HEK293 (cell line): ENCODE measurements around the gene PFN3.

Experiments
- GFI1B ChIP-seq: fragments of 450-650 bp; formaldehyde crosslinking; IDR thresholded peaks from 2 replicates; pipeline ENCODE4 v1.5.1; 2016; ENCODE audit warnings: missing biosample characterization, missing genetic modification characterization
- KLF16 ChIP-seq: fragments of 450-650 bp; formaldehyde crosslinking; IDR thresholded peaks from 2 replicates; pipeline ENCODE4 v1.5.1; 2017; ENCODE audit warnings: missing biosample characterization, missing genetic modification characterization
- SP2 ChIP-seq: fragments of 450-650 bp; formaldehyde crosslinking; IDR thresholded peaks from 2 replicates; pipeline ENCODE4 v1.5.1; 2016; ENCODE audit warnings: missing biosample characterization, missing genetic modification characterization
- SP3 ChIP-seq: fragments of 450-650 bp; formaldehyde crosslinking; IDR thresholded peaks from 2 replicates; pipeline ENCODE4 v1.5.1; 2016; ENCODE audit warnings: missing biosample characterization, missing genetic modification characterization
- ZBTB7A ChIP-seq: fragments of 450-650 bp; formaldehyde crosslinking; IDR thresholded peaks from 2 replicates; pipeline ENCODE4 v1.5.1; 2016; ENCODE audit warnings: low read depth, missing biosample characterization, missing genetic modification characterization
- ZBTB8A ChIP-seq: fragments of 450-650 bp; formaldehyde crosslinking; IDR thresholded peaks from 2 replicates; pipeline ENCODE4 v1.5.1; 2016; ENCODE audit warnings: missing biosample characterization, missing genetic modification characterization
- ZFP3 ChIP-seq: fragments of 450-650 bp; formaldehyde crosslinking; IDR thresholded peaks from 2 replicates; pipeline ENCODE4 v1.5.1; 2016; ENCODE audit warnings: low read depth, missing biosample characterization, missing genetic modification characterization
- ZNF169 ChIP-seq: fragments of 450-650 bp; formaldehyde crosslinking; IDR thresholded peaks from 2 replicates; pipeline ENCODE4 v1.5.1; 2016; ENCODE audit warnings: missing biosample characterization, missing genetic modification characterization
- ZNF184 ChIP-seq: fragments of 450-650 bp; IDR thresholded peaks from 2 replicates; pipeline ENCODE4 v1.5.1; 2018; ENCODE audit warnings: missing biosample characterization, mild to moderate bottlenecking, missing genetic modification characterization
- ZNF221 ChIP-seq: fragments of 450-650 bp; formaldehyde crosslinking; IDR thresholded peaks from 2 replicates; pipeline ENCODE4 v1.5.1; 2017; ENCODE audit warnings: missing biosample characterization, missing genetic modification characterization, borderline replicate concordance
- ZNF324 ChIP-seq: fragments of 450-650 bp; formaldehyde crosslinking; IDR thresholded peaks from 2 replicates; pipeline ENCODE4 v1.5.1; 2016; ENCODE audit warnings: missing biosample characterization, missing genetic modification characterization
- ZNF37A ChIP-seq: fragments of 450-650 bp; IDR thresholded peaks from 2 replicates; pipeline ENCODE4 v1.5.1; 2018; ENCODE audit warnings: missing biosample characterization, missing genetic modification characterization
- ZNF560 ChIP-seq: fragments of 450-650 bp; formaldehyde crosslinking; IDR thresholded peaks from 2 replicates; pipeline ENCODE4 v1.5.1; 2017; ENCODE audit warnings: missing biosample characterization, missing genetic modification characterization, borderline replicate concordance
- ZNF571 ChIP-seq: fragments of 450-650 bp; formaldehyde crosslinking; IDR thresholded peaks from 2 replicates; pipeline ENCODE4 v1.5.0; 2017; ENCODE audit warnings: missing biosample characterization, missing genetic modification characterization
- ZNF610 ChIP-seq: fragments of 450-650 bp; formaldehyde crosslinking; IDR thresholded peaks from 2 replicates; pipeline ENCODE4 v1.5.1; 2016; ENCODE audit warnings: missing biosample characterization, missing genetic modification characterization, borderline replicate concordance
- ZNF701 ChIP-seq: fragments of 450-650 bp; formaldehyde crosslinking; IDR thresholded peaks from 2 replicates; pipeline ENCODE4 v1.5.1; 2016; ENCODE audit warnings: missing biosample characterization, missing genetic modification characterization
- ZNF776 ChIP-seq: fragments of 450-650 bp; formaldehyde crosslinking; IDR thresholded peaks from 2 replicates; pipeline ENCODE4 v1.5.0; 2017; ENCODE audit warnings: missing biosample characterization, missing genetic modification characterization, borderline replicate concordance
- TF ChIP-seq, protein P1 (sequence below): fragments of 450-650 bp; formaldehyde crosslinking; IDR thresholded peaks from 2 replicates; pipeline ENCODE4 v1.5.1; 2016; ENCODE audit warnings: missing biosample characterization, missing genetic modification characterization
- TF ChIP-seq, protein P2 (sequence below): fragments of 450-650 bp; formaldehyde crosslinking; IDR thresholded peaks from 2 replicates; pipeline ENCODE4 v1.5.1; 2017; ENCODE audit warnings: missing biosample characterization, missing genetic modification characterization
- TF ChIP-seq, protein P3 (sequence below): fragments of 450-650 bp; formaldehyde crosslinking; IDR thresholded peaks from 2 replicates; pipeline ENCODE4; 2016; ENCODE audit warnings: missing biosample characterization, missing genetic modification characterization
- TF ChIP-seq, protein P4 (sequence below): fragments of 450-650 bp; formaldehyde crosslinking; IDR thresholded peaks from 2 replicates; pipeline ENCODE4 v1.5.1; 2017; ENCODE audit warnings: missing biosample characterization, missing genetic modification characterization
- TF ChIP-seq, protein P5 (sequence below): fragments of 450-650 bp; formaldehyde crosslinking; IDR thresholded peaks from 2 replicates; pipeline ENCODE4 v1.5.1; 2016; ENCODE audit warnings: missing biosample characterization, missing genetic modification characterization
- TF ChIP-seq, protein P6 (sequence below): fragments of 450-650 bp; formaldehyde crosslinking; IDR thresholded peaks from 2 replicates; pipeline ENCODE4 v1.5.1; 2016; ENCODE audit warnings: missing biosample characterization, missing genetic modification characterization
- TF ChIP-seq, protein P7 (sequence below): fragments of 450-650 bp; formaldehyde crosslinking; IDR thresholded peaks from 2 replicates; pipeline ENCODE4 v1.5.1; 2016; ENCODE audit warnings: missing biosample characterization, missing genetic modification characterization
- TF ChIP-seq, protein P8 (sequence below): fragments of 450-650 bp; formaldehyde crosslinking; IDR thresholded peaks from 2 replicates; pipeline ENCODE4 v1.5.1; 2016; ENCODE audit warnings: missing biosample characterization, missing genetic modification characterization

Gene PFN3

DNA sequence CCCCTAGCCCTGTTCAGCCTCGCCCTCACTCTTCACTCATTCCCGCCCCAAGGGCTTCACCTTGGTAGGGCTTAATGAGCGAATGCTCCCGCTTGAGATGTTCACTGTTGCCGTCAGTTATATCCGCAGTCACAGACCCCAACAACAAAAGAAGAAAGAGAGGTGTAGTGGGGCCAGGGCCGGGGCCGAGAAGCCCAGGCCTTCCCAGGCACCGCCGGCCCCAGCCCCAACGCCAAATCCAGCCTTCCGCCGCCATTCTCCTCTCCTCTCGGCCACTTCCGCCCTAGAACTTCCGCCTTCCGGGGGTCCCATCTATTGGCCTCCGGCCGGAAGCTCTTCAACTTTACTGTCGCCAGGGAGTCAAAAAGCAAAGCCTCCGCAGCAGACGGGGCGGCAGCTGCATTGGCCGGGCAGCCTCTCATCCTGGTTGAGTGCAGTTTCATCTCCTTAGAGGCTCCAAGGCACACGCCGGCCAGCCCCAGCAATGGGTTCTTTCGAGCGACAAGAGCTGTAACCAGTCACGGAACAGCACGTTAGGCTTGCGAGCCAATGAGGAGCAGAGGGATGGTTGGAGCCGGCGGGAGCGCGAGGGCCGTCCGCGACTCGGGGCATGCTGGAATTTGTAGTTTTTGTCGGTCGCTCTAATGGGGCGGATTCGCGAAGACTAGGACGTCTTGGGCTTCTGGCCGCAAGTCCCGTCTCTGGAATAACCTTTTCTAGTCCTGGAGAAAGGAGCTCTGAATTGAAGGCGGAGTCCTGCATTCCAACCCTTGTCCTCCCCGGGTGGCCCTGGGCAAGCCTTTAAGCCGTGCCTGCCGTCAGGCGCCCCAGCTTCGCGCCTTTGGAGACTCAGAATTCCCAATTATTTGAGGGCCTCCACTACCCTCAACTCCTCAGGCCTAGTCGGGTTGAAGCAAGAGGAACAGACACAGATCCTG is 48.8 kb downstream of the PFN3 start, which contains the start of gene LMAN2 (continued):
- TF ChIP-seq ZBTB8A (tag by site-specific recombination) (peak; percentile 47; the same call in 1 of the 2 replicates), ZNF560 (tag by site-specific recombination) (no peak), ZFP3 (tag by site-specific recombination) (no peak), ZNF324 (peak; percentile 70; the same call in 1 of the 2 replicates), SP3 (peak; percentile 92), ZNF37A (tag by site-specific recombination) (no peak), ZNF571 (tag by site-specific recombination) (no peak), GFI1B (tag by site-specific recombination) (no peak), ZNF701 (no peak), ZNF184 (tag by site-specific recombination) (no peak), ZNF776 (tag by site-specific recombination) (no peak), ZNF169 (tag by site-specific recombination) (no peak), KLF16 (tag by site-specific recombination) (peak; percentile 78), ZNF610 (tag by site-specific recombination) (no peak), SP2 (tag by site-specific recombination) (peak; percentile 93), ZBTB7A (tag by site-specific recombination) (0 out of 2 replicates have a peak, but pooled peaks have one; percentile 35), ZNF221 (tag by site-specific recombination) (no peak)
- TF ChIP-seq, protein P1, sequence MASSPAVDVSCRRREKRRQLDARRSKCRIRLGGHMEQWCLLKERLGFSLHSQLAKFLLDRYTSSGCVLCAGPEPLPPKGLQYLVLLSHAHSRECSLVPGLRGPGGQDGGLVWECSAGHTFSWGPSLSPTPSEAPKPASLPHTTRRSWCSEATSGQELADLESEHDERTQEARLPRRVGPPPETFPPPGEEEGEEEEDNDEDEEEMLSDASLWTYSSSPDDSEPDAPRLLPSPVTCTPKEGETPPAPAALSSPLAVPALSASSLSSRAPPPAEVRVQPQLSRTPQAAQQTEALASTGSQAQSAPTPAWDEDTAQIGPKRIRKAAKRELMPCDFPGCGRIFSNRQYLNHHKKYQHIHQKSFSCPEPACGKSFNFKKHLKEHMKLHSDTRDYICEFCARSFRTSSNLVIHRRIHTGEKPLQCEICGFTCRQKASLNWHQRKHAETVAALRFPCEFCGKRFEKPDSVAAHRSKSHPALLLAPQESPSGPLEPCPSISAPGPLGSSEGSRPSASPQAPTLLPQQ (tag by site-specific recombination), result peak; percentile 85
- TF ChIP-seq, protein P2, sequence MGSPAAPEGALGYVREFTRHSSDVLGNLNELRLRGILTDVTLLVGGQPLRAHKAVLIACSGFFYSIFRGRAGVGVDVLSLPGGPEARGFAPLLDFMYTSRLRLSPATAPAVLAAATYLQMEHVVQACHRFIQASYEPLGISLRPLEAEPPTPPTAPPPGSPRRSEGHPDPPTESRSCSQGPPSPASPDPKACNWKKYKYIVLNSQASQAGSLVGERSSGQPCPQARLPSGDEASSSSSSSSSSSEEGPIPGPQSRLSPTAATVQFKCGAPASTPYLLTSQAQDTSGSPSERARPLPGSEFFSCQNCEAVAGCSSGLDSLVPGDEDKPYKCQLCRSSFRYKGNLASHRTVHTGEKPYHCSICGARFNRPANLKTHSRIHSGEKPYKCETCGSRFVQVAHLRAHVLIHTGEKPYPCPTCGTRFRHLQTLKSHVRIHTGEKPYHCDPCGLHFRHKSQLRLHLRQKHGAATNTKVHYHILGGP (tag by site-specific recombination), result no peak; the same call in 1 of the 2 replicates
- TF ChIP-seq, protein P3, sequence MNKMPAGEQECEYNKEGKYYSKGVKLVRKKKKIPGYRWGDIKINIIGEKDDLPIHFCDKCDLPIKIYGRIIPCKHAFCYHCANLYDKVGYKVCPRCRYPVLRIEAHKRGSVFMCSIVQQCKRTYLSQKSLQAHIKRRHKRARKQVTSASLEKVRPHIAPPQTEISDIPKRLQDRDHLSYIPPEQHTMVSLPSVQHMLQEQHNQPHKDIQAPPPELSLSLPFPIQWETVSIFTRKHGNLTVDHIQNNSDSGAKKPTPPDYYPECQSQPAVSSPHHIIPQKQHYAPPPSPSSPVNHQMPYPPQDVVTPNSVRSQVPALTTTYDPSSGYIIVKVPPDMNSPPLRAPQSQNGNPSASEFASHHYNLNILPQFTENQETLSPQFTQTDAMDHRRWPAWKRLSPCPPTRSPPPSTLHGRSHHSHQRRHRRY, result no peak
- TF ChIP-seq, protein P4, sequence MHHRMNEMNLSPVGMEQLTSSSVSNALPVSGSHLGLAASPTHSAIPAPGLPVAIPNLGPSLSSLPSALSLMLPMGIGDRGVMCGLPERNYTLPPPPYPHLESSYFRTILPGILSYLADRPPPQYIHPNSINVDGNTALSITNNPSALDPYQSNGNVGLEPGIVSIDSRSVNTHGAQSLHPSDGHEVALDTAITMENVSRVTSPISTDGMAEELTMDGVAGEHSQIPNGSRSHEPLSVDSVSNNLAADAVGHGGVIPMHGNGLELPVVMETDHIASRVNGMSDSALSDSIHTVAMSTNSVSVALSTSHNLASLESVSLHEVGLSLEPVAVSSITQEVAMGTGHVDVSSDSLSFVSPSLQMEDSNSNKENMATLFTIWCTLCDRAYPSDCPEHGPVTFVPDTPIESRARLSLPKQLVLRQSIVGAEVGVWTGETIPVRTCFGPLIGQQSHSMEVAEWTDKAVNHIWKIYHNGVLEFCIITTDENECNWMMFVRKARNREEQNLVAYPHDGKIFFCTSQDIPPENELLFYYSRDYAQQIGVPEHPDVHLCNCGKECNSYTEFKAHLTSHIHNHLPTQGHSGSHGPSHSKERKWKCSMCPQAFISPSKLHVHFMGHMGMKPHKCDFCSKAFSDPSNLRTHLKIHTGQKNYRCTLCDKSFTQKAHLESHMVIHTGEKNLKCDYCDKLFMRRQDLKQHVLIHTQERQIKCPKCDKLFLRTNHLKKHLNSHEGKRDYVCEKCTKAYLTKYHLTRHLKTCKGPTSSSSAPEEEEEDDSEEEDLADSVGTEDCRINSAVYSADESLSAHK, result peak; percentile 34; the same call in 1 of the 2 replicates
- TF ChIP-seq, protein P5, sequence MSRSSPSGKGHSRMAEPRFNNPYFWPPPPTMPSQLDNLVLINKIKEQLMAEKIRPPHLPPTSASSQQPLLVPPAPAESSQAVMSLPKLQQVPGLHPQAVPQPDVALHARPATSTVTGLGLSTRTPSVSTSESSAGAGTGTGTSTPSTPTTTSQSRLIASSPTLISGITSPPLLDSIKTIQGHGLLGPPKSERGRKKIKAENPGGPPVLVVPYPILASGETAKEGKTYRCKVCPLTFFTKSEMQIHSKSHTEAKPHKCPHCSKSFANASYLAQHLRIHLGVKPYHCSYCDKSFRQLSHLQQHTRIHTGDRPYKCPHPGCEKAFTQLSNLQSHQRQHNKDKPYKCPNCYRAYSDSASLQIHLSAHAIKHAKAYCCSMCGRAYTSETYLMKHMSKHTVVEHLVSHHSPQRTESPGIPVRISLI, result no peak
- TF ChIP-seq, protein P6, sequence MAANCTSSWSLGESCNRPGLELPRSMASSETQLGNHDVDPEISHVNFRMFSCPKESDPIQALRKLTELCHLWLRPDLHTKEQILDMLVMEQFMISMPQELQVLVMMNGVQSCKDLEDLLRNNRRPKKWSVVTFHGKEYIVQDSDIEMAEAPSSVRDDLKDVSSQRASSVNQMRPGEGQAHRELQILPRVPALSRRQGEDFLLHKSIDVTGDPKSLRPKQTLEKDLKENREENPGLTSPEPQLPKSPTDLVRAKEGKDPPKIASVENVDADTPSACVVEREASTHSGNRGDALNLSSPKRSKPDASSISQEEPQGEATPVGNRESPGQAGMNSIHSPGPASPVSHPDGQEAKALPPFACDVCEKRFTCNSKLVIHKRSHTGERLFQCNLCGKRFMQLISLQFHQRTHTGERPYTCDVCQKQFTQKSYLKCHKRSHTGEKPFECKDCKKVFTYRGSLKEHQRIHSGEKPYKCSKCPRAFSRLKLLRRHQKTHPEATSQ (tag by site-specific recombination), result 0 out of 2 replicates have a peak, but pooled peaks have one; percentile 38
- TF ChIP-seq, protein P7, sequence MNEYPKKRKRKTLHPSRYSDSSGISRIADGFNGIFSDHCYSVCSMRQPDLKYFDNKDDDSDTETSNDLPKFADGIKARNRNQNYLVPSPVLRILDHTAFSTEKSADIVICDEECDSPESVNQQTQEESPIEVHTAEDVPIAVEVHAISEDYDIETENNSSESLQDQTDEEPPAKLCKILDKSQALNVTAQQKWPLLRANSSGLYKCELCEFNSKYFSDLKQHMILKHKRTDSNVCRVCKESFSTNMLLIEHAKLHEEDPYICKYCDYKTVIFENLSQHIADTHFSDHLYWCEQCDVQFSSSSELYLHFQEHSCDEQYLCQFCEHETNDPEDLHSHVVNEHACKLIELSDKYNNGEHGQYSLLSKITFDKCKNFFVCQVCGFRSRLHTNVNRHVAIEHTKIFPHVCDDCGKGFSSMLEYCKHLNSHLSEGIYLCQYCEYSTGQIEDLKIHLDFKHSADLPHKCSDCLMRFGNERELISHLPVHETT (tag by site-specific recombination), result peak; percentile 81; the same call in 1 of the 2 replicates
- TF ChIP-seq, protein P8, sequence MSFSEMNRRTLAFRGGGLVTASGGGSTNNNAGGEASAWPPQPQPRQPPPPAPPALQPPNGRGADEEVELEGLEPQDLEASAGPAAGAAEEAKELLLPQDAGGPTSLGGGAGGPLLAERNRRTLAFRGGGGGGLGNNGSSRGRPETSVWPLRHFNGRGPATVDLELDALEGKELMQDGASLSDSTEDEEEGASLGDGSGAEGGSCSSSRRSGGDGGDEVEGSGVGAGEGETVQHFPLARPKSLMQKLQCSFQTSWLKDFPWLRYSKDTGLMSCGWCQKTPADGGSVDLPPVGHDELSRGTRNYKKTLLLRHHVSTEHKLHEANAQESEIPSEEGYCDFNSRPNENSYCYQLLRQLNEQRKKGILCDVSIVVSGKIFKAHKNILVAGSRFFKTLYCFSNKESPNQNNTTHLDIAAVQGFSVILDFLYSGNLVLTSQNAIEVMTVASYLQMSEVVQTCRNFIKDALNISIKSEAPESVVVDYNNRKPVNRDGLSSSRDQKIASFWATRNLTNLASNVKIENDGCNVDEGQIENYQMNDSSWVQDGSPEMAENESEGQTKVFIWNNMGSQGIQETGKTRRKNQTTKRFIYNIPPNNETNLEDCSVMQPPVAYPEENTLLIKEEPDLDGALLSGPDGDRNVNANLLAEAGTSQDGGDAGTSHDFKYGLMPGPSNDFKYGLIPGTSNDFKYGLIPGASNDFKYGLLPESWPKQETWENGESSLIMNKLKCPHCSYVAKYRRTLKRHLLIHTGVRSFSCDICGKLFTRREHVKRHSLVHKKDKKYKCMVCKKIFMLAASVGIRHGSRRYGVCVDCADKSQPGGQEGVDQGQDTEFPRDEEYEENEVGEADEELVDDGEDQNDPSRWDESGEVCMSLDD, result no peak
